Left lung (tissue), 10 donors: Measurements from ENCODE around the gene NABP1. TPM values are rescaled to one million over a fixed set of nuclear protein-coding genes. Genes with fewer than 3 reads are reported as not detected.

ENCODE experiments used
- ATAC-seq: fragments of 200-7000 bp; cut with Tn5 transposase; one replicate; pipeline ENCODE4 v1.9.1; 2020; ENCODE audit warnings: moderate library complexity
- DNase-seq, 4 donors: peaks; one replicate each; pipeline ENCODE4 v3.0.0-alpha.2; 2013 to 2020
- H3K27ac ChIP-seq, 2 donors: fragments of 200-600 bp; sonication (generic) in 1 of 2; one replicate each; pipeline versions ENCODE4 v1.5.0 to v1.8.0; 2020 to 2021
- H3K27me3 ChIP-seq, 2 donors: fragments of 200-600 bp; sonication (generic) in 1 of 2; one replicate each; pipeline versions ENCODE4 v1.5.0 to v1.8.0; 2020 to 2021
- H3K36me3 ChIP-seq, 2 donors: fragments of 200-600 bp; sonication (generic) in 1 of 2; one replicate each; pipeline versions ENCODE4 v1.5.0 to v1.8.0; 2020 to 2021
- H3K4me1 ChIP-seq, 2 donors: fragments of 200-600 bp; one replicate each; pipeline ENCODE4 v1.8.0; 2021
- H3K4me3 ChIP-seq, 2 donors: fragments of 200-600 bp; sonication (generic) in 1 of 2; one replicate each; pipeline versions ENCODE4 v1.5.0 to v1.8.0; 2020 to 2021; ENCODE audit warnings: mild to moderate bottlenecking in 1 of 2
- H3K9me3 ChIP-seq, 2 donors: fragments of 200-600 bp; sonication (generic) in 1 of 2; one replicate each; pipeline versions ENCODE4 v1.5.0 to v1.8.0; 2020 to 2021
- CTCF ChIP-seq, 2 donors: fragments of 200-600 bp; sonication (generic) in 1 of 2; IDR thresholded peaks; one replicate each; pipeline versions ENCODE4 v1.5.0 to v1.8.0; 2021; ENCODE audit warnings: antibody characterized with exemption in 2 of 2
- intact Hi-C, 2 donors: fragments of 100-400 bp; cut with DNase I; formaldehyde crosslinking; loops; one replicate each; pipeline versions ENCODE4 v1.11.2 to v1.14.2; 2022
- polyA plus RNA-seq, 6 donors: library from polyadenylated mRNA; unstranded; fragments of 120-200 nt; gene quantifications; one replicate each; pipeline ENCODE4 v1.2.1, GENCODE V29; 2013; ENCODE audit not compliant: insufficient read length in 6 of 6
- total RNA-seq, 2 donors: library from RNA; stranded (reverse); fragmentation: NEBNext Ultra II Directional; extraction: Animal tissue kit (Norgen Biotek cat#: 25700); gene quantifications; one replicate each; pipeline ENCODE4 v1.2.1, GENCODE V29; 2021
- donor health status: DM: no; HTN: yes; CAD: no.
- donor health status: DM: no; HTN: no; CAD: no.

NABP1 gene
- total and polyA plus RNA-seq, 8 donors: 12.2 to 122 (median 17.0) TPM

GRCh38 chr2:191714925-191715324, 37.0 kb downstream of the NABP1 start:
- Histone ChIP-seq H3K4me1 (no peaks in the 10 kb centered on the region), H3K27ac (no peak overlapping the region), H3K36me3 (no peaks in the 10 kb centered on the region), H3K27me3 (no peaks in the 10 kb centered on the region), H3K9me3 (no peaks in the 10 kb centered on the region), H3K4me3 (no peak overlapping the region)
- ATAC-seq: no peak
- intact Hi-C loops: no loop called here
- TF ChIP-seq CTCF (IDR thresholded peaks at IDR 0.05): no peak
- no peak for DNase-seq

- H3K9me3 ChIP-seq: no peaks in the 10 kb centered on the region
- H3K4me1 ChIP-seq: no peaks in the 10 kb centered on the region
- no peaks in the 10 kb centered on the region for H3K36me3 ChIP-seq
- TF ChIP-seq CTCF (IDR thresholded peaks at IDR 0.05): no peak
- no peak overlapping the region for H3K4me3 ChIP-seq
- intact Hi-C loops: no loop called here
- DNase-seq (peak in 2 of 4 donors; percentile 62 to 74), ATAC-seq (no peak)
- H3K27me3 ChIP-seq: no peaks in the 10 kb centered on the region
- no peak overlapping the region for H3K27ac ChIP-seq
These were observed 37.5 kb downstream of the NABP1 start for GRCh38 chr2:191715471-191715870.

DNA sequence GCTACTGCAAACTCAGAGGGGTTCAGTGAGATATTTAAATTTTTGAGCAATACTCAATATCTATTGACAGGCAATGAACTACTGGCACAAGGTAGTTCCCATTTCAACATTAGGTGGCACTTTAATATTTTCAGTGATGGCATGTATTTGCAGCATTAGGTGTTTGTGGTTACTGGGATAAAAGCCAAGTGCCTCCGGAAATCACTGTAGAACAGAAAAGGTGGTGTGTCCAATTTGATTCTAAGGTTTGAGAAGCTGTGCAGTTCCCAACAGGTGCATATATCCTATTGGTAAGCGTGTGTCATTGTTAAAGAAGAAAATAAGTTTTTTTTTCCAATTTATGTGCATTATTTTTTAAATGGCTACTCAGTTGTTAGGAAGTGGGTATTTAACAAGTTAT, 41.3 kb downstream of the NABP1 start:
- no peak for ATAC-seq
- TF ChIP-seq CTCF (IDR thresholded peaks at IDR 0.05): no peak
- DNase-seq: no peak

GRCh38 chr2:191719938-191720337, 42.0 kb downstream of the NABP1 start:
- intact Hi-C loops: no loop called here
- no peak for TF ChIP-seq CTCF (IDR thresholded peaks at IDR 0.05)
- Histone ChIP-seq H3K4me1 (no peaks in the 10 kb centered on the region), H3K27ac (no peak overlapping the region), H3K4me3 (no peak overlapping the region), H3K36me3 (no peaks in the 10 kb centered on the region), H3K9me3 (no peaks in the 10 kb centered on the region), H3K27me3 (no peaks in the 10 kb centered on the region)
- DNase-seq (no peak), ATAC-seq (no peak)

More for the DNA sequence above, 41.3 kb downstream of the NABP1 start:
- Histone ChIP-seq H3K27ac (no peak overlapping the region), H3K4me3 (no peak overlapping the region), H3K4me1 (no peaks in the 10 kb centered on the region), H3K27me3 (no peaks in the 10 kb centered on the region), H3K36me3 (no peaks in the 10 kb centered on the region), H3K9me3 (no peaks in the 10 kb centered on the region)
- intact Hi-C loops: no loop called here

DNA sequence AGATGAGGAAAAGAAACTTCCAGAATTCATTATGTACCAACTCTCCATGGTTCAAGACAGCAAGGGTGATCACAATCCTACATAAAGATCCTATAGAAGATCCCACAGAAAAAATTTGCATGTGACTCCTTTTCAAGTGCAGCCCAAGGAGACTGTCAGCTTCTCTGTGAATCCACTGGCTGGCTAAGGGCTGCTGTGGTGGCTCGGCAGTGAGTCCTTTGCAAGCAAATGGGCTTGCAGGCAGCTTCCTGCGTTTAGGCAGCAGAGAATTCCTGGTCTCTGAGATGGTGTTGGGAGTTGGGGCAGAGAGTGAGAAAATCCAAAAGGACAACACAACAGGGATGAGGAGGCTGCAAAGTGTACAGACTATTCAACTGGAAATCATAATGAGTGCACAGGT, 43.4 kb downstream of the NABP1 start:
- no peak for ATAC-seq
- no peak for DNase-seq
- intact Hi-C loops: no loop called here
- TF ChIP-seq CTCF (IDR thresholded peaks at IDR 0.05): no peak
- Histone ChIP-seq H3K4me1 (peaks cover 0 to 5% of the 10 kb centered on the region in 2 donors), H3K27me3 (no peaks in the 10 kb centered on the region), H3K27ac (no peak overlapping the region), H3K36me3 (no peaks in the 10 kb centered on the region), H3K9me3 (no peaks in the 10 kb centered on the region), H3K4me3 (no peak overlapping the region)
